HG03060 (cell line): ENCODE results near the gene GOLGA6L2.

Source experiments
- ATAC-seq: cut with Tn5 transposase; IDR thresholded peaks from one replicate; pipeline ENCODE4 v1.9.1; 2021; ENCODE audit warnings: low read depth, moderate number of reproducible peaks; ENCODE audit not compliant: unreplicated experiment

Gene GOLGA6L2

GRCh38 chr15:23395832-23396231, 51.2 kb downstream of the GOLGA6L2 start:
- ATAC-seq: no peak

- no peak for ATAC-seq
Observed at GRCh38 chr15:23395030-23395692, 51.9 kb downstream of the GOLGA6L2 start.
